Nucleus accumbens (tissue), 56 donors: ENCODE results near the gene KERA.

Source experiments
- DNase-seq, 56 donors: peaks; one replicate each; lab custom pipeline; 2025; lab: John Stamatoyannopoulos, UW

The KERA gene

DNA sequence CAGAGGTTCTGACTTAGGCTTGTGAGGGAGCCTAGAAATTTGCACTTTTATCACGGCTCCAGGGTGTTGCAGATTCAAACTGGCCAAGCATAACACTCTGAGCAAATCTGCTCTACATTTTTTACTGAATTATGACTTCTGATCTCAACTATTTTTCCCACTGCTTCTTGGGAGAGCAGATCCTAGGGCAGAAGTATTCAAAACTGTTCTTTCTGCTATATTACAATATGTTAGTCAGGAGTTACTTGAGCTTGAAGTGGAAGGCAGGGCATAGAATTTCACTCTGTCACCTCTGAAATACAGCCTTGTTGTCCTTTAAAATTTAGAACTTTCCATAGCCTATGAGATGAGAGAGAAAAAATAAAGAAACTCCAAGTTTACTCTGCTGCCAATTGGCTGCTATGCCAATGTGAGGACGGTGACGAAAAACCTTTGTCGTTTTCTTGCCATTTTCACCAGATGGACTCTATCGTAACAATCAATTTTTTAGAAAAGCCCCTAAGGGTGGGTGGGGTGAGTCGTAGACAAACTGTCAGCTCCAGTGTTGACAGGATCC lies 16.4 kb upstream of the KERA start:
- DNase-seq: no peak

DNA sequence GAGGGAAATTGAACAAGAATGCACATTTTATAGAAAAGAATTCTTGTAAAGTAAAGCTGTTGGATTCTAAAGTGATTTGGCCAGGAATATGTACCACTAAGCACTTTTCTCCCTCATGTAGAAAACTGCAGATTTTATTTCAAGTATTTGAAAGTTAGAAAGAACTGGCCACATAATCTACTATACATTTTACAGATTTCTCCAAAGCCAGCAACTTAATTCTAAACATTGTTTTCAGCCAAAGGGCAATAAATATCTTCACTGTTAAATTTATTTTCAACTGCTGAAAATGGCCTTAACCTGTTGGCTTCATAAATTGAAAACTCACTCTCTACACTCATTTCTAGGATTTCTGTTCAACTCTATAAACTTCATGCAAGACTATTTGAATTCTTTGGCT lies 15.6 kb upstream of the KERA start:
- no peak for DNase-seq

DNA sequence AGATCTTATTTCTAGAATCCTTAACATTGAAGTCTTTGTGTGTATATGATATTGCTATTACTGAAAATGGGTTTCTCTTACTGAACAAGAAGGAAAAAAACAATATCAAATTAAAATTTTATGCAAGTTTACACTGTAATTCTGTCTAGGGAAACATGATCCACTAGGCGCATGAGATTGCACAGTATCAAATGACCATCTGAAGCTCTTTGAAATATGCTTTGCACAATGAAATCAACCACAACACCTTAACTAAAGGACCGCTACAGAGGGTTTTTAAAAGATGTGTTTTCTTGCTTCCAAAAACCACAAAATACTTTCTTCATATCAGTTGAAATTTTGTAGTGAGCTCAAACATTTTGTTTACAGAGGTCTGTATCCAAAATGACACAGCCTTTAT lies 15.1 kb upstream of the KERA start:
- no peak for DNase-seq

DNA sequence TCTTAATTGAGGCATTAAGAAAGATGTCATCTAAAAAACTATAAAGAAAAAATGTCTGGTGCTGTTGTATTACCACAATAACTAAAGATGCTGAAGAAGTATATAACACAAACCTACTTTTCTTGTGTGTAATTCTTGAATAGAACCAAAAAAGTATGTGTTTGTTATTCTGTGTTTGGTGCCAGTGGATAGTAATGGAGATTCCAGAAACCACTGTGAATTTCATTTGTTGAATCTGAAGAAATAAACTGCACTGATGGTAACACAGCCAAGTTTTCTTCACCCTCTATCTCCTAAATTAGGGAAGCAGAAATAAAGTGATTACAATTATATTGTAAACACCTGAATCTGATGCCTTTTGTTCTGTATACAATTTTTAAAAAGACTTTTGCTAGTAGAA lies 13.1 kb upstream of the KERA start:
- DNase-seq: no peak

DNA sequence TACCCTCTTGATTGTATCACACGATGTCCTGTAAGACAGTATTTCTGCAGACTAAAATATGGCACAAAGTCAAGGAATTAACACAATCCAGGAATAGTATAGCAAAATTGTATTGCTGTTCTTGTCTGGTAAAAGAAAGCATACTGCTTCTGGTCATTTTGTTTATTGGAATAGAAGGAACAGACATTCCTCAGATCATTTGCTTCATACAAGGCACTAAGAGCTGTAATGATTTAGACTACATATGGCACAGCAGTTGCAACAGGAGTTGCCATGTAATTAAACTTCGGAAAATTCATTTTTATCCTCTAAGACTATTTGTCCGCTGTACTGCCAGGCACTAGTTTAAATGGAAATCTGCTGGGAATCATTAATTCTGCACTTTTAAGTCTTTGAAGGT lies 7.6 kb upstream of the KERA start:
- no peak for DNase-seq

DNA sequence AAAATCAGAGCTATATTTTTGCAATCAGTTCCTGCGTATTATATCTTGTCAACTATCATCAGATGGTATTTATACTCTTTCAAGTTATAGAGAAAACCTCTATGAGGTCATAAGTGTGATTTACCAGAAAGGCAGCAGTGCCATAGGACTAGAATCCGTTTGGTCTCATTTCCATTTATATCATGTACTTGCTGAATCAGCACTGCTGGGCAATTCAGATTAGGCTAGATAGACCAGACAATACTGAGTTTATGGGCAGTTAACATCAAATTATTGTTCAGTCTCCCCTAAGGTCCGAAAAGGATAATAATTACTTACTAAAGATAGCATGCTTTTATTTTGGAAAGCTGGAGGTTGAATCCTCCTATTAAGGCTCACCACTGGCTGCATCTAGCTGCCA lies 6.8 kb upstream of the KERA start:
- no peak for DNase-seq

DNA sequence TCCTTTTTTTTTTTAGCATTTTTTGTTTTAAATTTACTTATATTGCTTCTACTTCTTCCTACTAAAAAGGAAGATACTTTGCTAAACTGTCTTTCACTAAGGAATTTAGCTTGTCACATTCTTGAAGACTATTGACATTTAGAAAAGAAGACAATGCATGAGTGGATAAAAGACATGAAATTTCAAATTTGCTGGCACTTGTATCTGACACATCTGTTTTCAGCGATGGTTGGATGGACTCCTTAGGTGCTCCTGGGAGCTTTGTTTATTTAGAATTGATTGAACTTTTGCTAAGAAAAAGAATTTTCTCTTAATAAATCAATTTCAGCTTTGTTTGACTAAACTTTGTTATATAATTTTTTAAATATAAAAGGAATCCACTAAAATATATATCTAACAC lies 3.3 kb upstream of the KERA start:
- no peak for DNase-seq

DNA sequence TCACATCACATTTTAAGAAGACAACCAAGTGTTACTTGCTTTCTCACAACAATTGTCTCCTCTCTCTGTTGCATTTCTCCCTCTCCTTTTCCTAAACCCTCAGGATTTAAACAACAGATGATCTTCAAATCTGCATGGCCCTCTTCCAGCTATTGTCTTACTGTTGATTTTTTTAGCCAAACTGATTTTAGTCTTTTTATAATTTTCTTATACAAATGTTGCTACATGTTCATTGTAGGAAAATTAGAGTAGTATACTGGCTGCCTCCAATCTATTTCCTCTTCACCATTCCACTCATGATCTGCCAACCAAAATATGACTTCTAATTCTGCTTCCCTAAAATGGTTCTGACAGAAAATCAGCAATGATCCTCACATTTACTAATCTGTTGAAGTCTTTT lies 1.4 kb upstream of the KERA start:
- DNase-seq: no peak

DNA sequence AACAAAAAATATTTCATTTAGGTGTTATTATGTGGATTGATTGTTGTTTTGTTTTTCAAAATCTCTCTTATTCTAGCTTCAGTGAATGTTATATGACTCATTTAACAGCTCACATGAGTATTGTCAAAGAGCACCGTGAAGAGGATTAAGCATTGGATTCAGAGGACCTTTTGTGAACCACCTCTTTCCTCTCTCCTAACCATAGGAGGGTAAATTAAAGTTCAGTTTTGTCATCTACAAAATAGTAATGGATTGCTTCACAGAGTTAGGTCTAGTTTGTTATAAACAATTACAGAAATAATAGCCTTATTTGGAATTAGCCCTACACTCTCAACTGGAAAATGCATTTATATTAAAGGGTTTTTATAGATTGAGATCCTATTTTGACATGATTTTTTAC lies 962 bp upstream of the KERA start:
- no peak for DNase-seq

DNA sequence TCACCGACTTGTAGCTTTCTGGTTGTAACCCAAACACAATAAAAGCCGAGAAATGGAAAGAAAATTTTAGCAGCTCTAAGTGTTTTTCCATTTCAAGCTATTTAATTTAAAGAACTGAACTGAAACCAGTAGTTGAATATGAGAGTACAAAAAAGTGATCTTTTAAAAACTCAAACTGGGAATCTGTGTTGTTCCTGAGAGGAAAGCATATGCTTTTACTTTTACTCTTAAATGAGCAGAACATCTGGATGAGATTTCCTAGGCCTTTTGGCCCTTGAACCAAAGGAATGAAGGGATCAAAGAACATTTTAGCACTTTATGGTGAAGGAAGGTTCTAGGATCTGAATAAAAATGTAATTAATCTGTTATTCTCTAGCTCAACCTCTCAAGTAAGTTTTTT lies 1.3 kb downstream of the KERA start:
- no peak for DNase-seq

DNA sequence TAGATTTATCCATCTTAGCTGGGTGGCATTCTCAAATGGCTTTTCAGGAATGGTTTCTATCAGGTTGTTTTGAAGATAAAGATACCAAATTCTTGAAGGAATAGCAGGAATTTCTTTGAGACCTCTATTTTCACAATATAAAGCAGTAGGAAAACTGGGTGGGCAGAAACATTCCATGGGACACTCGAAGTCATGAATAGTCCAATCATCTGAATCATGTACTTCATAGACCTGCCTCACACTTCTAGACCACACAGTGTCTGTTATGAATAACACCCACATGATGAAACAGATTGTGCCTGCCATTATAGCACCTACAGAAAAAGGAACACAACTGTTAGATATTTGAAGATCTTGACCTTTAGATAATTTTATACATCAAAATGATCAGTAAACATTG lies 1.8 kb downstream of the KERA start:
- no peak for DNase-seq

DNA sequence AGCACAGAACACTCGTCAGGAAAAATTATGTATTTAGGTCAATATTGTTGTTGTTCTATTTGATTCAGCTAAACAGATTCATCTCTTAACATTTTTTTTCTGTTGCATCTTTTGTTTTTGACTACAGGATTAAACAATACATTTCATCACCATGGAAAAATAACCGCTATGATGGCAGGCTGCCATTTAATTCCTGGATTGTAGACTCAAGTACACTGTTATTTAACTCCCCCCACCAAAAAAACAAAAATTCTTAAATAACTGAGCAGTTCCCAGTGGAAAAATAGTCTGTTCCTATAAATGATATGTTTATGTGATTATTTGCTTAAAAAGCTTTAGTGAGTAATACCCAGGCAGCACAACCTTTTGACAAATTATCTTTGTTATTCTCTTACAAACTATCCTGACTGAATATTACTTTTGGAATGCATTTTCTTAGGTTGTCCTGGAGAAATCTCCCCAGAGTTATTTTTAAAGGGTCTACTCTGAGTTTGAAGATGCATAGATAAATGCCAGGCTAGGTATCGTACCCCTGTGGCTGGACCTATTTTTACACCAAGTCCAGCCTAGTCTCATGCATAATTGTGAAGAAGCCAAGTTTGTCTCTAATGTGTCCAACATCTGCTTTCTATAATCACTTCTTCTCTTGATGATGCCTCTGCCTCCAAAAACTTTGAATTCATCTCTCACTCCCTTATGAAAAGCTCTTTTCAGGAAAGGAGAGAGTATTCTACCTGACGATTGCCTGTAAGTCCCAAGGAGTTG lies 3.7 kb downstream of the KERA start:
- no peak for DNase-seq

DNA sequence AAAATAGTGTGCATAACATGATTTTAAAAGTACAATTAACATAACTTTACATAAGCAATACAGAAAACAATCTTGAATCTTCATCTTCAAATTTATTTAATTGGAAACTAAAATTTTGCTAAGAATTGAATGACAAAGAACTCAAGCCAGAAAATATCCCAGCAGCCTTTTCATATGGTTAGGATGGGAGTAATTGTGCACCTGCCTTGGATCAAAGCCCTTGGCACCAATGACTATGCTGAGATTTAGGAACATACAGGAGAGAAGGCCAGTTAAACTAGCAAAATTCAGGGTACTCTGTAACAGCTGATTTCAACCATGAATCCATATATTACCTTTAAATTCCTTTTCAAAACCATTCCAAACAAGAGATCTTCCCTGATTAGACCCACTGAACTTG lies 5.8 kb downstream of the KERA start:
- no peak for DNase-seq

DNA sequence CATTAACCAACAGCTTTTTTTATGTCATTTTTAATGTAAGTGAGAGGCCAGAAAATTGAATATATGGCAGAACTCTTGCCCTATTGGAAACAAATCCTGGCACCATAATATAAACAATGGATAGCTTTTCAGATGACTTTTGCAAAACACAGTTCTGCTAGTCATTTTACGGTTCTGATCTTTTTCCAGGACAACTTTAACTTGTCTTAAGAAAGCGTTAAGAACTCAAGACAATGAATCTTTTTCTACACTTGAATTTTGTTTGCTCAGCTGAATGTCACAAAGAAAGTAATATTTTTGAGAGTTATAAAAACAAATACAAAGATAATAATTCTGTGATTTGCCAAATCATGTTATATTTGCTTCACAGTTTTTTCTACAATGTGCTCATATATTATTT lies 13.2 kb downstream of the KERA start:
- DNase-seq: no peak

DNA sequence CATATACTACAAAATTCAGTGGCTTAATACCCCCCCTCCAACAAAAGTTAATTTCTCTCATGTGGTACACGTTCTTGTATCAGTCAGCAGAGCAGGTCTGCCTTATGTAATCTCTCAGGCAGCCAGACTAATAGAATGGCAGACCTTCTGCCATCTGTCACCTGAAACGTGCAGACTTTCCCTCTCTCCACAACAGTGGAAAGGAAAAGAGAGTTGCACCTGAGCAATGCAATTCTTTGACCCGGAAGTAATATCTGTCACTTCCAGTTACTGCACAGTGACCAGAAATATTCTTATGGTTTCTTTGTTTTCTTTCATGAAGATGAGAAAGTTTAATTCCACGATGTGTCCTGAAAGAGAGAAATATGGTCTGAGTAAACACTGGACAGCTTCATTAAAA lies 14.4 kb downstream of the KERA start:
- DNase-seq: no peak

DNA sequence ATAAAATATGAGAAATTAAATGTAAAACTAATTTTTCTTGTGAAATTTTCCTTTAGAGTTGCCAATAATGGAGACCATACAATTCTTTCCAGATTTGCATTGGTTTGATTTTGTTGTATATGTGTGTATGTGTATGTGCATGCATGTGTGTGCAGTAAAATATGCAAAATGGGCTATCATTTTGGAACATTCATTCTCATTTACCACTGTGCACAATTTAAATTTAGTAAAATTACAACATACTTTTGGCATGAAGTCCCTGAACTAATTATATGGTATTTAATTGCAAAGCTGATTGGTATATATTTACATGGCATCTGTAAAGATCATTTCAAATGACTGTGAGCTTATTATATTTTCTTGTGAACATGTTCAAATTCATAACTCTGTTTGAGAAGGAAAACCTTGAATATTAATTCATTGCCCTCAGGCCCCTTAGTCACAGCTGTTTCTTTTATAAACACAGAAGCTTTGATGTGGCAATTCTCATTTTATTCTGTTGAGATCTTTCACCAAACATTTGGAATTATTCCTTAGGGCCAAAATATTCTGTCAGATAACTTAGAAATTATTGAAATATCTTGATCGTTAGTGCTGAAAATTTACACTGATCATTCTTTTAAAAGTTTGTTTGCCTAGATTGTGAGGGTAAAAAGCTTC lies 17.6 kb downstream of the KERA start:
- DNase-seq: no peak

DNA sequence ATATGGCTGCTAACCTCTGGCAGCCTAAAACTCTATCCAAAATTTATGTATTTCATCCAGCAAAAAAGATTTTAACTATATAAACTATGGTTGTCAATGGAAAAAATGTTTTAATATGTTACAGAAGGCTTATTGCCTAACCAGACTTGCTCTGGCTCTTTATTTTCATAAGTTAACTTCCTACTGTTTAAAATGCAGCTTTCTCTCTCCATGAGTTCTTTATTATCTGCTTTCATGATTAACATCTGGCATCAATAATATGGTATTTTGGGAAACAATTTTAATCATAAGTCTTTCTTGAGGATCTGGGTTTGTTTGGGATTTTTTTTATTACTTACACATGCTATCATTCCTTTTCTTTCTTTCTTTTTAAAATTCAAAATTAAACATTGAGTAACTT lies 20.5 kb downstream of the KERA start:
- DNase-seq: no peak

DNA sequence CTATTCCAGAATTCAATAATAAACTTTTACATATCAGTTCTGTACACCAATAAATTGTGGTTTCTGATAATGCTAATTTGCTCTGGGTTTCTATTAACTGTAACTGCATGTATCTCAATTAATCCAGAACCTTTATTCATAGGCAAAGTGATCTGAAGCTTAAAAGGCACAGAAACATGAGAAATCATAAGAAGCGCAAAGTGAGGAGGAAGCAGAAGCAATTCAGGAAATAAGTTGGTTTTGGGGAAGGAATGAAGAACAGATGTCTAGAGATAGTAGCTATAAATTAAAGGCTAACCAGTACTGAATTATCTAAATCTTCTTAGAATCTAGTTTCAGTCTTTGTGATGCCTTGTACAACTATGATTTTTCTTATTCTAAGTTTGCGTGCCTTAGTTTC lies 24.6 kb downstream of the KERA start:
- no peak for DNase-seq

DNA sequence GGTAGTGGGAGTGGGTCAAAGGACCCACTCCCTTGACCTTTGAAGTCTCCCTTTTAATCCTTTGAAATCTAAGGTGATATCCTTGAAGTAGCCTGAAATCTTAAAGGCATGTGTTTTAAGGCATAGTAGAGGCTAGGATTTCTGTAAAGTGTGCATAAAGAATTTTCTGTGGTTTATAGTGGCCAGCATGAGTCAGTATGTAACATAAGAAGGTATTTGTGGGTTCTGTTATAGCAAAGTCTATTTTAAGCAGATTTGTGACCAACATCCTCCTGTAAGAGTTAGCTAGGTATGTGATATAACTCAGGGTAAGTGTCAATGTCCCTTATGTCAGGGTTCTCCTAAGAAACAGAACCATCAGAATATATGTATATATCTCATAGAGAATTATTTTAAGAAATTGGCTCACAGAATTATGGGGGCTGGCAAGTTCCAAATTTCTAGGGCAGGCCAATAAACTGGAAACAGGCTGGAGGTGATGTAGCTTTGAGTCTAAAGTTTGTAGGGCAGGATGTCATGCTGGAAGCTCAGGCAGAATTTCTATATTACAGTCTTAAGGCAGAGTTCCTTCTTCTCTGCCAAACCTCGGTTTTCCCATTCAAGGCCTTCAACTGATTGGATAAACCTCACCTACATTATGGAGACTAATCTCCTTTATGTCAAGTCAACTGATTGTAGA lies 34.4 kb downstream of the KERA start:
- DNase-seq: no peak

DNA sequence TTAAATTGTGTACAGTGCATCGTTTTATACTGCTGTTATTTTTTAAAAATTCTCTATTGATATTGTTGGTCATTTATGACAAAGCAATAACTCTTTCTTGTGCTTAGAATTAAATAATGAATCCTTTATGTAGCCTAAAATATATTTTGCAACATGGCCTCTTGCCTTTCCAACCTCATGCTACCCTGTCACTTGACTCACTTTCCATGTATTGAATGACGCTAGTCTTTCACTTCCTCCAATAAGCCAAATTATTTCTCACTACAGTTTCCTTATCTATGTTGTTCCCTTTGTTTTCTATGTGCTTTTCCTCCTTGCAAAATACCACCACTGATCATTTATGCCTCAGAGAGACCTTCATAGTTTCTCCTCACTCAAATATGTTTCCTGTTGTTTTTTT lies 36.7 kb downstream of the KERA start:
- no peak for DNase-seq

DNA sequence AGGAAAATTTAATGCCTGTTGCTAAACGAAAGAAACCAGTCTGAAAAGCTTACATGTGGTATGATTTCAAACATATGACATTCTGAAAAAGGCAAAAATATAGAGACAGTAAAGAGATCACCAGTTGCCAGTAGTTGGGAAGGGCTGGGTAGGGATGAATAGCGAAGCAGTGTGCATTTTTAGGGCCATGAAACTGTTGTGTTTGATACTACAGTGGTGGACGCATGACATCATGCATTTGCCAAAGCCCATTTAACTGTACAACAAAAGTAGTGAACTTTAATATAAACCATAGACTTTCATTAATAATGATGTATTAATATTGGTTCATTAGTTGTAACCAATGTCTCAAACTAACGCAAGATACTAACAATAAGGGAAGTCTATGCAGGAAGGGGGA lies 38.4 kb downstream of the KERA start:
- DNase-seq: no peak
